K562 (cell line): ENCODE results near the gene PRPF8. TPM values are rescaled to one million over a fixed set of nuclear protein-coding genes. Genes with fewer than 3 reads are reported as not detected.
A peak's percentile ranks its signal among the peaks of the same experiment; 100 is the strongest.

ENCODE experiments used
- CBX5 ChIP-seq: IDR thresholded peaks from 2 replicates; pipeline ENCODE4 v1.6.1; 2014; ENCODE audit warnings: low read depth, borderline replicate concordance
- ETS2 ChIP-seq: IDR thresholded peaks from 2 replicates; pipeline ENCODE4 v1.6.1; 2016; ENCODE audit warnings: borderline replicate concordance, missing genetic modification characterization, mild to moderate bottlenecking, moderate library complexity, missing compliant biosample characterization; ENCODE audit not compliant: poor library complexity, severe bottlenecking
- HEY1 ChIP-seq: fragments of 250-450 bp; sonication (Bioruptor Pico); IDR thresholded peaks from 2 replicates; pipeline ENCODE4 v1.5.0; 2020; ENCODE audit warnings: mild to moderate bottlenecking, moderate library complexity, borderline replicate concordance
- NR3C1 ChIP-seq: sonication (generic); formaldehyde crosslinking; IDR thresholded peaks from 2 replicates; pipeline ENCODE4 v1.8.1; 2022; ENCODE audit warnings: missing genetic modification reagents
- POLR3G ChIP-seq: IDR thresholded peaks from 2 replicates; pipeline ENCODE4 v1.6.1; 2011; ENCODE audit not compliant: insufficient read length, insufficient replicate concordance; ENCODE audit errors: extremely low read depth
- RCOR1 ChIP-seq, 2 experiments: IDR thresholded peaks; 2 replicates each; pipeline ENCODE4 v1.6.1; 2012; ENCODE audit warnings: low read depth in 2 of 2, low read length in 2 of 2, borderline replicate concordance in 1 of 2, improper control_type of control experiment in 1 of 2
- SAP30 ChIP-seq: fragments of 200-600 bp; sonication (generic); IDR thresholded peaks from 2 replicates; pipeline ENCODE4 v1.6.1; 2012; ENCODE audit warnings: borderline replicate concordance, low read depth, mild to moderate bottlenecking, moderate library complexity, low read length, control low read depth, inconsistent platforms; ENCODE audit not compliant: insufficient read depth, poor library complexity, severe bottlenecking
- TAF7 ChIP-seq: fragments of 450-650 bp; IDR thresholded peaks from 2 replicates; pipeline ENCODE4 v1.6.1; 2016; ENCODE audit warnings: missing genetic modification characterization, missing compliant biosample characterization
- TBP ChIP-seq: optimal IDR thresholded peaks from 2 replicates; pipeline ENCODE3; 2011; ENCODE audit warnings: low read depth, low read length, improper control_type of control experiment
- TEAD4 ChIP-seq, 2 experiments: sonication (generic) in 1 of 2; formaldehyde crosslinking in 1 of 2; IDR thresholded peaks; 2 replicates each; pipeline versions ENCODE4 v1.6.1 to v1.8.0; 2012 to 2022; ENCODE audit warnings: borderline replicate concordance in 1 of 2, inconsistent platforms in 1 of 2, low read length in 1 of 2, mild to moderate bottlenecking in 1 of 2, missing genetic modification reagents in 1 of 2
- ZNF316 ChIP-seq: fragments of 450-650 bp; IDR thresholded peaks from 2 replicates; pipeline ENCODE4 v1.6.1; 2016
- ZNF57 ChIP-seq: fragments of 450-650 bp; formaldehyde crosslinking; IDR thresholded peaks from 2 replicates; pipeline ENCODE4 v1.4.0; 2020; ENCODE audit warnings: mild to moderate bottlenecking, moderate library complexity
- ZNF77 ChIP-seq: fragments of 250-450 bp; sonication (Bioruptor Pico); IDR thresholded peaks from 2 replicates; pipeline ENCODE4 v1.5.0; 2020
- polyA plus RNA-seq, 8 experiments: library from polyadenylated mRNA; depleted of rRNA in 4 of 8; stranded (reverse) in 5 of 8; unstranded in 3 of 8; fragments of >200 nt; fragmentation: Nextera tagmentation in 2 of 8; fragmentation: Illumina TruSeq in 1 of 8; extraction: Ambion mirVana in 2 of 8; extraction: Trizol in 1 of 8; gene quantifications; 2 replicates each; pipeline versions ENCODE4 v1.2.1 to v1.2.3, GENCODE V29; 2011 to 2014; ENCODE audit warnings: inconsistent platforms in 1 of 8, missing spikeins in 1 of 8
- total RNA-seq, 7 experiments: library from RNA; depleted of rRNA in 6 of 7; stranded (reverse); fragments of >200 nt in 6 of 7; fragmentation: Illumina TruSeq in 2 of 7; extraction: Trizol in 2 of 7; gene quantifications; 2 replicates each; pipeline versions ENCODE4 v1.2.1 to v1.2.3, GENCODE V29; 2011 to 2021; ENCODE audit warnings: low replicate concordance in 1 of 7
- TF ChIP-seq, protein P1 (sequence below): fragments of 250-450 bp; sonication (Bioruptor Pico); IDR thresholded peaks from 2 replicates; pipeline ENCODE4 v1.5.0; 2020; ENCODE audit warnings: mild to moderate bottlenecking, borderline replicate concordance
- TF ChIP-seq, protein P2 (sequence below): fragments of 250-450 bp; sonication (Bioruptor Pico); IDR thresholded peaks from 2 replicates; pipeline ENCODE4 v1.8.0; 2022; ENCODE audit warnings: moderate library complexity, mild to moderate bottlenecking, inconsistent platforms
- TF ChIP-seq, protein P3 (sequence below): fragments of 450-650 bp; IDR thresholded peaks from 2 replicates; pipeline ENCODE4 v1.6.1; 2016; ENCODE audit warnings: mild to moderate bottlenecking
- TF ChIP-seq, protein P4 (sequence below): fragments of 250-450 bp; sonication (Bioruptor Pico); IDR thresholded peaks from 2 replicates; pipeline ENCODE4 v1.5.0; 2021
- TF ChIP-seq, protein P5 (sequence below): IDR thresholded peaks from 2 replicates; pipeline ENCODE4 v1.6.1; 2012; ENCODE audit warnings: low read depth, low read length, improper control_type of control experiment, borderline replicate concordance

PRPF8 gene
- total and polyA plus RNA-seq, 9 of the 15 experiments (the other 6 are each of a cell fraction or from before 2014, with no cell fraction given): 64.3 to 294 (median 85.9) TPM

DNA sequence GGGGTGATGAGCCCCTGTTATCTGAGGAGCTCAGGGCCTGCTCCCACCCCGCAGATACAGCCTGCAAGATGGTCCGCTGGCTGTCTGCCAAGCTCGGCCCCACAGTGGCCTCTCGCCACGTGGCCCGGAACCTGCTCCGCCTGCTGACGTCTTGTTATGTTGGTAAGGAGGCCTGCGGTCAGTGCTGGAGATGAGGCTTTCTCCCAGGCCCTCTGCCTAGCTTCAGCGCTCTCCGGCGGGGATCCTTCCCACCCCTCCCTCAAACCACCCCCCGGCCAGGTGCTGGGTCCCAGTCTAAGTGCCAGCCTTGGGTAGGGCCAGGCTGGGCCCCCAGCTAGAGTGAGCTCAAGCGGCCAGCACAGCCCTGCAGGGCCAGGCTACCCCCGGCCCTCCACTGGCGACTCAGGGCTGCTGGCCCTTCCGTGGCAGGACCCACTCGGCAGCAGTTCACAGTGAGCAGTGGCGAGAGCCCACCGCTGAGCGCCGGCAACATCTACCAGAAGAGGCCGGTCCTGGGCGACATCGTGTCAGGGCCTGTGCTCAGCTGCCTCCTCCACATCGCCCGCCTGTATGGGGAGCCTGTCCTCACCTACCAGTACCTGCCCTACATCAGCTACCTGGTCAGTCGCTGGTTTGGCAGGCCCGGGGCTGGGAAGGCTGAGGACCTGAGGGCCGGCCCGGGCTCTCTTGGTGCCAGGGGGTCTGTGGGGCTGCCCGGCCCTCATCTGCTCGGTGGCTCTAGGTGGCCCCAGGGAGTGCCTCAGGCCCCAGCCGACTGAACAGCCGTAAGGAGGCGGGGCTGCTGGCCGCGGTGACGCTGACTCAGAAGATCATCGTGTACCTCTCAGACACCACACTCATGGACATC lies 45.9 kb upstream of the PRPF8 start (continued):
- TF ChIP-seq POLR3G (no peak), HEY1 (no peak), SAP30 (no peak), ZNF316 (peak; percentile 28; the same call in 1 of the 2 replicates), CBX5 (no peak), ZNF77 (CRISPR knock-in tag) (no peak), ETS2 (tag) (no peak), TEAD4 (IDR thresholded peaks at IDR 0.05; ENCODE audit: low read length) (peak; percentile 64), TEAD4 (CRISPR knock-in tag; IDR thresholded peaks at IDR 0.05; ENCODE audit: borderline replicate concordance) (peak; percentile 87; the same call in 1 of the 2 replicates), TAF7 (tag) (no peak), RCOR1 (IDR thresholded peaks at IDR 0.05; ENCODE audit: borderline replicate concordance in 1 of 2, low read depth in 2 of 2, low read length in 2 of 2) (peak in 1 of 2 experiments; percentile 4; a peak in 1 of 4 replicates), ZNF57 (CRISPR knock-in tag) (no peak), NR3C1 (CRISPR knock-in tag) (no peak), TBP (peak; percentile 9)
- TF ChIP-seq, protein P1, sequence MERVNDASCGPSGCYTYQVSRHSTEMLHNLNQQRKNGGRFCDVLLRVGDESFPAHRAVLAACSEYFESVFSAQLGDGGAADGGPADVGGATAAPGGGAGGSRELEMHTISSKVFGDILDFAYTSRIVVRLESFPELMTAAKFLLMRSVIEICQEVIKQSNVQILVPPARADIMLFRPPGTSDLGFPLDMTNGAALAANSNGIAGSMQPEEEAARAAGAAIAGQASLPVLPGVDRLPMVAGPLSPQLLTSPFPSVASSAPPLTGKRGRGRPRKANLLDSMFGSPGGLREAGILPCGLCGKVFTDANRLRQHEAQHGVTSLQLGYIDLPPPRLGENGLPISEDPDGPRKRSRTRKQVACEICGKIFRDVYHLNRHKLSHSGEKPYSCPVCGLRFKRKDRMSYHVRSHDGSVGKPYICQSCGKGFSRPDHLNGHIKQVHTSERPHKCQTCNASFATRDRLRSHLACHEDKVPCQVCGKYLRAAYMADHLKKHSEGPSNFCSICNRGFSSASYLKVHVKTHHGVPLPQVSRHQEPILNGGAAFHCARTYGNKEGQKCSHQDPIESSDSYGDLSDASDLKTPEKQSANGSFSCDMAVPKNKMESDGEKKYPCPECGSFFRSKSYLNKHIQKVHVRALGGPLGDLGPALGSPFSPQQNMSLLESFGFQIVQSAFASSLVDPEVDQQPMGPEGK (CRISPR knock-in tag): no peak
- TF ChIP-seq, protein P2, sequence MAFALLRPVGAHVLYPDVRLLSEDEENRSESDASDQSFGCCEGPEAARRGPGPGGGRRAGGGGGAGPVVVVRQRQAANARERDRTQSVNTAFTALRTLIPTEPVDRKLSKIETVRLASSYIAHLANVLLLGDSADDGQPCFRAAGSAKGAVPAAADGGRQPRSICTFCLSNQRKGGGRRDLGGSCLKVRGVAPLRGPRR (CRISPR knock-in tag): peak; percentile 18; the same call in 1 of the 2 replicates
- TF ChIP-seq, protein P3, sequence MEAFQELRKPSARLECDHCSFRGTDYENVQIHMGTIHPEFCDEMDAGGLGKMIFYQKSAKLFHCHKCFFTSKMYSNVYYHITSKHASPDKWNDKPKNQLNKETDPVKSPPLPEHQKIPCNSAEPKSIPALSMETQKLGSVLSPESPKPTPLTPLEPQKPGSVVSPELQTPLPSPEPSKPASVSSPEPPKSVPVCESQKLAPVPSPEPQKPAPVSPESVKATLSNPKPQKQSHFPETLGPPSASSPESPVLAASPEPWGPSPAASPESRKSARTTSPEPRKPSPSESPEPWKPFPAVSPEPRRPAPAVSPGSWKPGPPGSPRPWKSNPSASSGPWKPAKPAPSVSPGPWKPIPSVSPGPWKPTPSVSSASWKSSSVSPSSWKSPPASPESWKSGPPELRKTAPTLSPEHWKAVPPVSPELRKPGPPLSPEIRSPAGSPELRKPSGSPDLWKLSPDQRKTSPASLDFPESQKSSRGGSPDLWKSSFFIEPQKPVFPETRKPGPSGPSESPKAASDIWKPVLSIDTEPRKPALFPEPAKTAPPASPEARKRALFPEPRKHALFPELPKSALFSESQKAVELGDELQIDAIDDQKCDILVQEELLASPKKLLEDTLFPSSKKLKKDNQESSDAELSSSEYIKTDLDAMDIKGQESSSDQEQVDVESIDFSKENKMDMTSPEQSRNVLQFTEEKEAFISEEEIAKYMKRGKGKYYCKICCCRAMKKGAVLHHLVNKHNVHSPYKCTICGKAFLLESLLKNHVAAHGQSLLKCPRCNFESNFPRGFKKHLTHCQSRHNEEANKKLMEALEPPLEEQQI: no peak
- TF ChIP-seq, protein P4, sequence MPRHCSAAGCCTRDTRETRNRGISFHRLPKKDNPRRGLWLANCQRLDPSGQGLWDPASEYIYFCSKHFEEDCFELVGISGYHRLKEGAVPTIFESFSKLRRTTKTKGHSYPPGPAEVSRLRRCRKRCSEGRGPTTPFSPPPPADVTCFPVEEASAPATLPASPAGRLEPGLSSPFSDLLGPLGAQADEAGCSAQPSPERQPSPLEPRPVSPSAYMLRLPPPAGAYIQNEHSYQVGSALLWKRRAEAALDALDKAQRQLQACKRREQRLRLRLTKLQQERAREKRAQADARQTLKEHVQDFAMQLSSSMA: no peak
- TF ChIP-seq, protein P5, sequence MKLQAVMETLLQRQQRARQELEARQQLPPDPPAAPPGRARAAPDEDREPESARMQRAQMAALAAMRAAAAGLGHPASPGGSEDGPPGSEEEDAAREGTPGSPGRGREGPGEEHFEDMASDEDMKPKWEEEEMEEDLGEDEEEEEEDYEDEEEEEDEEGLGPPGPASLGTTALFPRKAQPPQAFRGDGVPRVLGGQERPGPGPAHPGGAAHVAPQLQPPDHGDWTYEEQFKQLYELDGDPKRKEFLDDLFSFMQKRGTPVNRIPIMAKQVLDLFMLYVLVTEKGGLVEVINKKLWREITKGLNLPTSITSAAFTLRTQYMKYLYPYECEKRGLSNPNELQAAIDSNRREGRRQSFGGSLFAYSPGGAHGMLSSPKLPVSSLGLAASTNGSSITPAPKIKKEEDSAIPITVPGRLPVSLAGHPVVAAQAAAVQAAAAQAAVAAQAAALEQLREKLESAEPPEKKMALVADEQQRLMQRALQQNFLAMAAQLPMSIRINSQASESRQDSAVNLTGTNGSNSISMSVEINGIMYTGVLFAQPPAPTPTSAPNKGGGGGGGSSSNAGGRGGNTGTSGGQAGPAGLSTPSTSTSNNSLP: no peak
